Endothelial cell of umbilical vein (primary cell): Measurements from ENCODE around the gene MROH8. TPM values are rescaled to one million over a fixed set of nuclear protein-coding genes. Genes with fewer than 3 reads are reported as not detected.

Experiments used
- BruUV-seq: library from RNA; stranded (reverse); fragments of 400-500 nt; replicated peaks from 2 replicates; lab custom pipeline; 2021; lab: Mats Ljungman, UMichigan
- CTCF ChIA-PET: fragments of 300-600, 350-600 bp; sonication (Branson Sonifier 250); formaldehyde crosslinking; loops from one replicate; lab custom pipeline; 2021; ENCODE audit warnings: antibody characterized with exemption, inconsistent platforms; lab: Charles Lee
- POLR2A ChIA-PET: fragments of 300-600, 350-600 bp; sonication (Branson Sonifier 250); formaldehyde crosslinking; loops from one replicate; lab custom pipeline; 2021; ENCODE audit warnings: antibody characterized with exemption, inconsistent platforms; lab: Charles Lee
- DNase-seq: peaks from one replicate; pipeline ENCODE4 v3.0.0-alpha.2; 2011; ENCODE audit warnings: low read depth, low spot score
- FAIRE-seq: peaks from 2 replicates; lab custom pipeline; 2011; peaks lifted over from hg19 to GRCh38; lab: Jason Lieb, UNC
- H2AFZ ChIP-seq: 2 replicates; pipeline ENCODE4 v1.6.0; 2012; ENCODE audit warnings: low read depth, low read length, control low read depth, inconsistent platforms
- H3K27ac ChIP-seq: 2 replicates; pipeline ENCODE4 v1.5.1; 2011; ENCODE audit warnings: low read depth, mild to moderate bottlenecking, control low read depth, low read length, moderate library complexity; ENCODE audit not compliant: insufficient read depth
- H3K27me3 ChIP-seq, 2 experiments: 2 replicates each; pipeline versions ENCODE4 v1.6.0 to v1.6.1; 2011; ENCODE audit warnings: low read length in 2 of 2, mixed read lengths in 1 of 2; ENCODE audit not compliant: control insufficient read depth in 2 of 2, insufficient read depth in 2 of 2
- H3K36me3 ChIP-seq, 2 experiments: 2 replicates in 1 of 2; 3 replicates in 1 of 2; pipeline ENCODE4 v1.5.1; 2011; ENCODE audit warnings: low read length in 2 of 2, mild to moderate bottlenecking in 1 of 2, moderate library complexity in 1 of 2; ENCODE audit not compliant: control insufficient read depth in 2 of 2, insufficient read depth in 2 of 2; ENCODE audit errors: extremely low read depth in 1 of 2
- H3K4me1 ChIP-seq: 3 replicates; pipeline ENCODE4 v1.5.1; 2011; ENCODE audit warnings: mild to moderate bottlenecking, low read length; ENCODE audit not compliant: control insufficient read depth, insufficient read depth; ENCODE audit errors: extremely low read depth
- H3K4me2 ChIP-seq: 2 replicates; pipeline ENCODE4 v1.6.1; 2011; ENCODE audit warnings: low read length, control low read depth, mixed read lengths; ENCODE audit not compliant: insufficient read depth
- H3K4me3 ChIP-seq, 3 experiments: fragments of 200-600 bp in 1 of 3; sonication (generic), shearing (Covaris generic) in 1 of 3; replicated peaks in 1 of 3; 2 replicates each; pipeline ENCODE4 v1.5.1; 2011 to 2016; ENCODE audit warnings: control low read depth in 3 of 3, low read length in 3 of 3, mild to moderate bottlenecking in 2 of 3, inconsistent platforms in 1 of 3, low read depth in 1 of 3, moderate library complexity in 1 of 3; ENCODE audit not compliant: insufficient read depth in 1 of 3
- H3K79me2 ChIP-seq: 2 replicates; pipeline ENCODE4 v1.6.0; 2012; ENCODE audit warnings: low read length, inconsistent platforms; ENCODE audit not compliant: control insufficient read depth, insufficient read depth
- H3K9ac ChIP-seq: replicated peaks from 2 replicates; pipeline ENCODE3; 2011; ENCODE audit warnings: low read length, control low read depth; ENCODE audit not compliant: insufficient read depth; ENCODE audit errors: extremely low read depth
- H3K9me1 ChIP-seq: replicated peaks from 3 replicates; pipeline ENCODE4 v1.6.0; 2011; ENCODE audit warnings: mild to moderate bottlenecking, low read length; ENCODE audit not compliant: control insufficient read depth, insufficient read depth; ENCODE audit errors: extremely low read depth
- H3K9me3 ChIP-seq: replicated peaks from 2 replicates; pipeline ENCODE4 v1.5.1; 2012; ENCODE audit warnings: low read length, inconsistent platforms; ENCODE audit not compliant: control insufficient read depth, insufficient read depth
- H4K20me1 ChIP-seq: replicated peaks from 2 replicates; pipeline ENCODE3; 2011; ENCODE audit warnings: mild to moderate bottlenecking, low read length; ENCODE audit not compliant: control insufficient read depth, insufficient read depth; ENCODE audit errors: extremely low read depth
- FOS ChIP-seq: IDR thresholded peaks from 2 replicates; pipeline ENCODE4 v1.6.1; 2011; ENCODE audit warnings: mild to moderate bottlenecking, low read length, moderate library complexity, borderline replicate concordance; ENCODE audit not compliant: insufficient read depth
- JUN ChIP-seq: IDR thresholded peaks from 2 replicates; pipeline ENCODE4 v1.6.1; 2011; ENCODE audit warnings: borderline replicate concordance, low read depth; ENCODE audit not compliant: insufficient read length, insufficient read depth
- MYC ChIP-seq: IDR thresholded peaks from one replicate; pipeline ENCODE4 v1.6.1; 2011; ENCODE audit warnings: mild to moderate bottlenecking, low read depth, low read length
- POLR2A ChIP-seq: IDR thresholded peaks from 2 replicates; pipeline ENCODE4 v1.6.1; 2012; ENCODE audit warnings: low read depth, mild to moderate bottlenecking, control low read depth, low read length
- dilution Hi-C: fragments of 300-500 bp; cut with MboI; formaldehyde crosslinking; loops from one replicate; pipeline ENCODE4 v1.15.0; 2019; ENCODE audit warnings: low sequenced_read_pairs; ENCODE audit not compliant: extremely low pct_ligation_motif_present
- intact Hi-C: fragments of 100-400 bp; cut with micrococcal nuclease; formaldehyde crosslinking; loops from one replicate; pipeline ENCODE4 v1.10.0; 2022
- polyA plus RNA-seq, 4 experiments: library from polyadenylated mRNA; depleted of rRNA in 3 of 4; stranded (reverse) in 3 of 4; unstranded in 1 of 4; fragments of >200 nt; gene quantifications; 2 replicates each; pipeline versions ENCODE4 v1.2.1 to v1.2.3, GENCODE V29; 2011 to 2012; ENCODE audit warnings: missing spikeins in 1 of 4
- total RNA-seq: library from RNA; stranded (reverse); gene quantifications from 2 replicates; pipeline ENCODE4 v1.2.3, GENCODE V29; 2021
- TF ChIP-seq, protein P1 (sequence below), 2 donors: IDR thresholded peaks; 1 replicate in 1 of 2; 2 replicates in 1 of 2; pipeline ENCODE4 v1.5.1; 2011; ENCODE audit warnings: low read length in 2 of 2, mild to moderate bottlenecking in 2 of 2, moderate library complexity in 2 of 2, control low read depth in 1 of 2, inconsistent platforms in 1 of 2, low read depth in 1 of 2; ENCODE audit not compliant: insufficient read depth in 1 of 2; ENCODE audit errors: extremely low read depth in 1 of 2

Gene MROH8
- total and polyA plus RNA-seq, 2 donors (not counting 3 experiments of a cell fraction or from before 2014, with no cell fraction given) = 1.3 to 1.5 TPM

DNA sequence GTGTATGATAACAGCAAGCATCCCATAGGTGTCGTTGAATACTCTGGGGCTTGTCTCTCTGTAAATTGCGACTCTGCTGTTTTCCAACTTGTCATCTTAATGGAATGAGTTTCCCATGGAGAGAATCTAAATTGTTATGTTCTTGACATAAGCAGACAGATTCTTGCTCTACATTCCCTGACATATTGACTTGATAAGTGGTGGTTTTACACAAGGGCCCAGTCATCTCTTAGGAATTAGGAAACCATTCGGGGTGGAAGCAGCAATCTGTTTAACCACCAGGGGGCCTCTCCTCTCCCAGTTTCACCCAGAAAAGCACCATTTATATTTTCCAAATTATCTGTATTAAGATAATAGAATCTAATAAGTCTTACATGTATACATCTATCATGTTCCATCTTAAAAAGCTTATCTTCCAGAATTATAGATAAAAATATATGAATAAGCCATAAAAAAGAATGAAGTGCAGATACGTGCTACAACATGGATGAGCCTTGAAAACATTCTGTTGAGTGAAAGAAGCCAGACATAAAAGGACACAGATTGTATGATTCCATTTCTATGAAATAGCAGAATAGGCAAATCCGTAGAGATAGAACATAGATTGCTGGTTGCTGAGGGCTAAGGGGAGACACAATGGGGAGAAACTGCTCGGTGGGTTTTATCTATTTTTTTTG lies 23.1 kb upstream of the MROH8 start:
- H3K36me3 ChIP-seq = peaks cover 42 to 48% of the 10 kb centered on the region in 2 experiments
- no peak overlapping the region for H3K9ac ChIP-seq
- dilution Hi-C loops = no loop called here
- H3K9me1 ChIP-seq = no peaks in the 10 kb centered on the region
- ChIA-PET CTCF (no interaction called here), POLR2A (no interaction called here)
- intact Hi-C loops = loop anchor here (1.0 kb wide), 1 partner anchor 332 kb away; no protein-coding TSS in a partner anchor
- peak overlapping the region; percentile 19 for H3K27ac ChIP-seq
- H4K20me1 ChIP-seq = peaks cover 2% of the 10 kb centered on the region
- H2AFZ ChIP-seq = no peak overlapping the region
- no TSS peak for BruUV-seq
- no peak overlapping the region for H3K4me3 ChIP-seq
- peaks cover 42% of the 10 kb centered on the region for H3K79me2 ChIP-seq
- no peaks in the 10 kb centered on the region for H3K4me1 ChIP-seq
- no peak for TF ChIP-seq JUN
- TF ChIP-seq, protein P1, sequence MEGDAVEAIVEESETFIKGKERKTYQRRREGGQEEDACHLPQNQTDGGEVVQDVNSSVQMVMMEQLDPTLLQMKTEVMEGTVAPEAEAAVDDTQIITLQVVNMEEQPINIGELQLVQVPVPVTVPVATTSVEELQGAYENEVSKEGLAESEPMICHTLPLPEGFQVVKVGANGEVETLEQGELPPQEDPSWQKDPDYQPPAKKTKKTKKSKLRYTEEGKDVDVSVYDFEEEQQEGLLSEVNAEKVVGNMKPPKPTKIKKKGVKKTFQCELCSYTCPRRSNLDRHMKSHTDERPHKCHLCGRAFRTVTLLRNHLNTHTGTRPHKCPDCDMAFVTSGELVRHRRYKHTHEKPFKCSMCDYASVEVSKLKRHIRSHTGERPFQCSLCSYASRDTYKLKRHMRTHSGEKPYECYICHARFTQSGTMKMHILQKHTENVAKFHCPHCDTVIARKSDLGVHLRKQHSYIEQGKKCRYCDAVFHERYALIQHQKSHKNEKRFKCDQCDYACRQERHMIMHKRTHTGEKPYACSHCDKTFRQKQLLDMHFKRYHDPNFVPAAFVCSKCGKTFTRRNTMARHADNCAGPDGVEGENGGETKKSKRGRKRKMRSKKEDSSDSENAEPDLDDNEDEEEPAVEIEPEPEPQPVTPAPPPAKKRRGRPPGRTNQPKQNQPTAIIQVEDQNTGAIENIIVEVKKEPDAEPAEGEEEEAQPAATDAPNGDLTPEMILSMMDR (IDR thresholded peaks at IDR 0.05; ENCODE audit: extremely low read depth in 1 of 2, insufficient read depth in 1 of 2, low read depth in 1 of 2, low read length in 2 of 2) = peak; percentile 67 to 79
- TF ChIP-seq MYC = no peak
- no peak for TF ChIP-seq POLR2A
- no peak for TF ChIP-seq FOS
- FAIRE-seq (peak; percentile 89), DNase-seq (peak; percentile 65)
- no peak overlapping the region for H3K4me2 ChIP-seq
- no peaks in the 10 kb centered on the region for H3K9me3 ChIP-seq
- H3K27me3 ChIP-seq = no peaks in the 10 kb centered on the region
